B cell (primary cell): Measurements from ENCODE around the gene NR1D1. TPM values are rescaled to one million over a fixed set of nuclear protein-coding genes. Genes with fewer than 3 reads are reported as not detected.

ENCODE experiments used
- ATAC-seq: fragments of 200-7000 bp; cut with Tn5 transposase; one replicate; pipeline ENCODE4 v1.10.0; 2021; ENCODE audit warnings: low read depth, mild to moderate bottlenecking, moderate number of reproducible peaks, moderate library complexity
- CTCF ChIA-PET: fragments of 350-600 bp; sonication (Branson Sonifier 250); formaldehyde crosslinking; loops from one replicate; lab custom pipeline; 2021; ENCODE audit warnings: antibody characterized with exemption, inconsistent platforms; lab: Charles Lee
- POLR2A ChIA-PET: fragments of 350-600 bp; sonication (Branson Sonifier 250); formaldehyde crosslinking; loops from one replicate; lab custom pipeline; 2021; ENCODE audit warnings: antibody characterized with exemption; lab: Charles Lee
- DNase-seq: peaks from one replicate; pipeline ENCODE4 v3.0.0; 2013
- H2AFZ ChIP-seq: 2 replicates; pipeline ENCODE4 v1.6.1; 2012; ENCODE audit warnings: mild to moderate bottlenecking, low read depth, low read length; ENCODE audit not compliant: insufficient read depth, poor library complexity, severe bottlenecking
- H3K27ac ChIP-seq, 2 donors: 1 replicate in 1 of 2; 2 replicates in 1 of 2; pipeline ENCODE4 v1.5.1; 2012 to 2013; ENCODE audit warnings: low read length in 2 of 2, mild to moderate bottlenecking in 2 of 2, moderate library complexity in 1 of 2
- H3K27me3 ChIP-seq, 4 experiments: fragments of 200-600 bp in 1 of 4; sonication (generic) in 1 of 4; replicated peaks in 1 of 4; 1 replicate in 2 of 4; 2 replicates in 2 of 4; pipeline versions ENCODE4 v1.6.1 to v1.7.0; 2013 to 2016; ENCODE audit warnings: low read length in 3 of 4, mild to moderate bottlenecking in 2 of 4, mixed read lengths in 1 of 4, moderate library complexity in 1 of 4; ENCODE audit not compliant: insufficient read depth in 4 of 4, control insufficient read depth in 3 of 4; ENCODE audit errors: control extremely low read depth in 1 of 4
- H3K36me3 ChIP-seq, 2 experiments: replicated peaks in 1 of 2; 1 replicate in 1 of 2; 2 replicates in 1 of 2; pipeline versions ENCODE4 v1.6.1 to v1.7.1; 2013; ENCODE audit warnings: low read length in 1 of 2; ENCODE audit not compliant: insufficient read depth in 2 of 2, control insufficient read depth in 1 of 2; ENCODE audit errors: control extremely low read depth in 1 of 2, extremely low read depth in 1 of 2
- H3K4me1 ChIP-seq, 2 donors: fragments of 200-600 bp in 1 of 2; sonication (generic) in 1 of 2; 1 replicate in 1 of 2; 2 replicates in 1 of 2; pipeline versions ENCODE4 v1.5.1 to v1.6.1; 2013 to 2017; ENCODE audit warnings: low read length in 2 of 2; ENCODE audit not compliant: control insufficient read depth in 2 of 2, insufficient read depth in 2 of 2
- H3K4me2 ChIP-seq: replicated peaks from 2 replicates; pipeline ENCODE3; 2012; ENCODE audit warnings: mild to moderate bottlenecking, low read depth, low read length; ENCODE audit not compliant: poor library complexity, severe bottlenecking
- H3K4me3 ChIP-seq, 5 experiments: fragments of 200-600 bp in 1 of 5; sonication (generic) in 1 of 5; 1 replicate in 3 of 5; 2 replicates in 2 of 5; pipeline versions ENCODE4 v1.5.1 to v1.7.0; 2011 to 2016; ENCODE audit warnings: low read length in 4 of 5, mild to moderate bottlenecking in 4 of 5, low read depth in 2 of 5, control low read depth in 1 of 5, moderate library complexity in 1 of 5; ENCODE audit not compliant: insufficient read depth in 1 of 5; ENCODE audit errors: control extremely low read depth in 1 of 5, extremely low read depth in 1 of 5
- H3K79me2 ChIP-seq: fragments of 200-600 bp; sonication (generic); one replicate; pipeline ENCODE4 v1.6.0; 2016; ENCODE audit warnings: low read length; ENCODE audit not compliant: control insufficient read depth, insufficient read depth
- H3K9ac ChIP-seq: fragments of 200-600 bp; sonication (generic); 2 replicates; pipeline ENCODE4 v1.6.1; 2017; ENCODE audit warnings: mild to moderate bottlenecking, low read length, moderate library complexity
- H3K9me3 ChIP-seq, 3 donors: one replicate each; pipeline versions ENCODE4 v1.6.1 to v1.7.1; 2013; ENCODE audit warnings: low read length in 2 of 3; ENCODE audit not compliant: control insufficient read depth in 2 of 3, insufficient read depth in 1 of 3; ENCODE audit errors: control extremely low read depth in 1 of 3
- H4K20me1 ChIP-seq: 2 replicates; pipeline ENCODE4 v1.6.0; 2012; ENCODE audit warnings: mild to moderate bottlenecking, low read length; ENCODE audit not compliant: insufficient read depth, control insufficient read depth, poor library complexity, severe bottlenecking
- H3K27ac Mint-ChIP-seq: one replicate; pipeline ENCODE4 v1.8.0; 2021; ENCODE audit warnings: mixed read lengths
- H3K27me3 Mint-ChIP-seq: one replicate; pipeline ENCODE4 v1.8.0; 2021; ENCODE audit warnings: mixed read lengths
- H3K4me1 Mint-ChIP-seq: one replicate; pipeline ENCODE4 v1.8.0; 2021; ENCODE audit warnings: mixed read lengths
- H3K4me3 Mint-ChIP-seq: one replicate; pipeline ENCODE4 v1.8.0; 2021; ENCODE audit warnings: mixed read lengths
- H3K9me3 Mint-ChIP-seq: one replicate; pipeline ENCODE4 v1.8.0; 2022; ENCODE audit warnings: mixed read lengths; ENCODE audit not compliant: insufficient read depth
- CTCF ChIP-seq: fragments of 200-600 bp; IDR thresholded peaks from one replicate; pipeline ENCODE4 v1.8.0; 2022; ENCODE audit warnings: antibody characterized with exemption, mild to moderate bottlenecking
- EZH2 ChIP-seq: IDR thresholded peaks from 2 replicates; pipeline ENCODE4 v1.6.1; 2012; ENCODE audit warnings: borderline replicate concordance, low read depth, mild to moderate bottlenecking, moderate library complexity, low read length; ENCODE audit not compliant: insufficient read depth, poor library complexity, severe bottlenecking
- WGBS: methylation state at CpG from one replicate; pipeline ENCODE4 v1.1.5; 2013; ENCODE audit warnings: missing lambda C conversion rate; ENCODE audit not compliant: insufficient coverage; 5-methylcytosine and 5-hydroxymethylcytosine counted together
- intact Hi-C: fragments of 100-400 bp; cut with micrococcal nuclease; formaldehyde crosslinking; loops from one replicate; pipeline ENCODE4 v1.10.0; 2022
- polyA plus RNA-seq: library from polyadenylated mRNA; depleted of rRNA; stranded (reverse); fragments of >200 nt; gene quantifications from 2 replicates; pipeline ENCODE4 v1.2.3, GENCODE V29; 2012
- total RNA-seq, 2 donors: library from RNA; stranded (reverse); fragments of 120-200 nt in 1 of 2; gene quantifications; 1 replicate in 1 of 2; 2 replicates in 1 of 2; pipeline versions ENCODE4 v1.2.3 to v1.2.4, GENCODE V29; 2013 to 2022

Gene NR1D1
- total and polyA plus RNA-seq, 2 donors (not counting 1 experiment from before 2014, with no cell fraction given) = 6.7 to 7.7 TPM

- POLR2A ChIA-PET = interaction anchor here (0.7 kb wide), 1 partner anchor 20 kb away, joined by 3 read pairs; no protein-coding TSS in a partner anchor
- Mint-ChIP-seq H3K9me3 (no peaks in the 10 kb centered on the region), H3K4me3 (no peak overlapping the region), H3K27me3 (no peaks in the 10 kb centered on the region), H3K4me1 (peaks cover 3% of the 10 kb centered on the region), H3K27ac (no peak overlapping the region)
- H3K27me3 ChIP-seq = no peaks in the 10 kb centered on the region
- ATAC-seq (no peak), DNase-seq (no peak)
- H3K9ac ChIP-seq = no peak overlapping the region
- 94% methylated on average over 13 of the region's 14 CpGs for WGBS
- no peak overlapping the region for H3K4me3 ChIP-seq
- CTCF ChIA-PET = interaction anchor here (1.1 to 8.0 kb wide), 7 partner anchors 9 to 83 kb away, joined by 4 to 85 read pairs (median 19); partner anchors contain the start of gene NR1D1
- intact Hi-C loops = no loop called here
- peaks cover 3% of the 10 kb centered on the region for H3K79me2 ChIP-seq
- no peak overlapping the region for H2AFZ ChIP-seq
- TF ChIP-seq EZH2 (no peak), CTCF (no peak)
- no peak overlapping the region for H3K4me2 ChIP-seq
- H3K27ac ChIP-seq = no peak overlapping the region
- H3K4me1 ChIP-seq = no peaks in the 10 kb centered on the region
- H3K36me3 ChIP-seq = peaks cover 8 to 33% of the 10 kb centered on the region in 2 experiments
- H3K9me3 ChIP-seq = no peaks in the 10 kb centered on the region
- H4K20me1 ChIP-seq = no peaks in the 10 kb centered on the region
These were observed 15.9 kb downstream of the NR1D1 start for GRCh38 chr17:40084477-40084876.

- Mint-ChIP-seq H3K4me3 (no peak overlapping the region), H3K27me3 (no peaks in the 10 kb centered on the region), H3K27ac (no peak overlapping the region), H3K9me3 (no peaks in the 10 kb centered on the region), H3K4me1 (peaks cover 17% of the 10 kb centered on the region)
- Histone ChIP-seq H3K4me3 (no peak overlapping the region), H3K9ac (no peak overlapping the region), H3K27me3 (no peaks in the 10 kb centered on the region), H3K27ac (no peak overlapping the region), H3K79me2 (peaks cover 8% of the 10 kb centered on the region), H3K4me1 (peaks cover 11 to 12% of the 10 kb centered on the region in 2 donors), H2AFZ (no peak overlapping the region), H3K36me3 (peaks cover 7 to 17% of the 10 kb centered on the region in 2 experiments), H4K20me1 (peaks cover 11% of the 10 kb centered on the region), H3K9me3 (no peaks in the 10 kb centered on the region), H3K4me2 (no peak overlapping the region)
- ChIA-PET POLR2A (no interaction called here), CTCF (interaction anchor here (1.1 to 8.0 kb wide), 2 partner anchors 11 to 20 kb away, joined by 3 to 70 read pairs; no protein-coding TSS in a partner anchor)
- TF ChIP-seq CTCF = no peak
- no peak for TF ChIP-seq EZH2
- DNase-seq = no peak
- intact Hi-C loops = loop anchor here (5.0 kb wide), 1 partner anchor 33 kb away; no protein-coding TSS in a partner anchor
- no peak for ATAC-seq
- no CpG with 5 or more reads among the region's 3 CpGs for WGBS
These were observed 20.8 kb downstream of the NR1D1 start for GRCh38 chr17:40079545-40079944.
